HG02571 (cell line): Measurements from ENCODE around the gene AK2.
"Not testable (repeated sequence)": the region's sequence is repeated elsewhere in the genome, so short reads cannot be mapped to it uniquely, and the experiment has no call there.

Experiments
- ATAC-seq: cut with Tn5 transposase; IDR thresholded peaks from one replicate; pipeline ENCODE4 v1.9.1; 2021; ENCODE audit warnings: mild to moderate bottlenecking, moderate library complexity; ENCODE audit not compliant: unreplicated experiment

Gene AK2

DNA sequence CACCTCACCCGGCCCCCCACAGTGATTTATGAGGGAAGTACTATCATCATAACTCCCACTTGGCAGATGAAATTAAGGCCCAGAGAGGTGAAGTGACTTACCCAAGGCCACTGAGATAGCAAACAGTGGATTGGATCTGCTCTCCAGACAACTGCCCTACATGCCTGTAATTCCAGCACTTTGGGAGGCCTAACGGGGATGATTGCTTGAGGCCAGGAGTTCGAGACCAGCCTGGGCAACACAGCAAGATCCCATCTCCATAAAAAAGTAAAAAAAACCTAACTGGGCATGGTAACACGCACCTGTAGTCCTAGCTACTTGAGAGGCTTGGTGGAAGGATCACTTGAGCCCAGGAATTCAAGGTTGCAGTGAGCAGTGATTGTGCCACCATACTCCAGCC is 57.8 kb downstream of the AK2 start:
- ATAC-seq, result no peak

GRCh38 chr1:32977546-32978087 is 59.1 kb downstream of the AK2 start:
- ATAC-seq, result no peak

DNA sequence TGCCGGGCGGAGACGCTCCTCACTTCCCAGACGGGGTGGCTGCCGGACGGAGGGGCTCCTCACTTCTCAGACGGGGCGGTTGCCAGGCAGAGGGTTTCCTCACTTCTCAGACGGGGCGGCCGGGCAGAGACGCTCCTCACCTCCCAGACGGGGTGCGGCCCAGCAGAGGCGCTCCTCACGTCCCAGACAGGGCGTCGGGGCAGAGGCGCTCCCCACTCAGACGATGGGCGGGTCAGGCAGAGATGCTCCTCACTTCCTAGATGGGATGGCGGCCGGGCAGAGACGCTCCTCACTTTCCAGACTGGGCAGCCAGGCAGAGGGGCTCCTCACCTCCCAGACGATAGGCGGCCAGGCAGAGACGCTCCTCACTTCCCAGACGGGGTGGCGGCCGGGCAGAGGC is 61.6 kb downstream of the AK2 start:
- not testable (repeated sequence) for ATAC-seq

DNA sequence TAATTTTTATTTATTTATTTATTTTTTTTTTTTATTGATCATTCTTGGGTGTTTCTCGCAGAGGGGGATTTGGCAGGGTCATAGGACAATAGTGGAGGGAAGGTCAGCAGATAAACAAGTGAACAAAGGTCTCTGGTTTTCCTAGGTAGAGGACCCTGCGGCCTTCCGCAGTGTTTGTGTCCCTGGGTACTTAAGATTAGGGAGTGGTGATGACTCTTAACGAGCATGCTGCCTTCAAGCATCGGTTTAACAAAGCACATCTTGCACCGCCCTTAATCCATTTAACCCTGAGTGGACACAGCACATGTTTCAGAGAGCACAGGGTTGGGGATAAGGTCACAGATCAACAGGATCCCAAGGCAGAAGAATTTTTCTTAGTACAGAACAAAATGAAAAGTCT is 63.2 kb downstream of the AK2 start:
- not testable (repeated sequence) for ATAC-seq

- no peak for ATAC-seq
These were observed 63.8 kb downstream of the AK2 start for GRCh38 chr1:32972814-32973428.

DNA sequence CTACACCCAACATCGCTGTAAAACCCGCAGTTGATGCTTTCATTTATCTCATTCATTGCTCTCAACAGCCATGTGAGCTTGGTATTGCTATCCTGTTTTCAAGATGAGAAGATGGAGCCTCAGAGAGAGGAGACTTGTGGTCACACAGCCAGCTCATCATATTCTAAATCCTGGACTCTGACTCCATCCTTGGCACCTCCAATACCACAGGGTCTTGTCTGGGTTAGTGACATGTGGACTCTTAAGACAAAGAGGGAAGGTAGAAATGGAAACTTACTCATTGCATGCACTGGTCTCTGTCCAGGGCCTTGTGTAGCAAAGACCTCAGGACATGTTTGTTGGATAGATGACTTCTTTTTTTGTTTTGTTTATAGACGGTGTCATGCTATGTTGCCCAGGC is 65.1 kb downstream of the AK2 start:
- ATAC-seq, result no peak

DNA sequence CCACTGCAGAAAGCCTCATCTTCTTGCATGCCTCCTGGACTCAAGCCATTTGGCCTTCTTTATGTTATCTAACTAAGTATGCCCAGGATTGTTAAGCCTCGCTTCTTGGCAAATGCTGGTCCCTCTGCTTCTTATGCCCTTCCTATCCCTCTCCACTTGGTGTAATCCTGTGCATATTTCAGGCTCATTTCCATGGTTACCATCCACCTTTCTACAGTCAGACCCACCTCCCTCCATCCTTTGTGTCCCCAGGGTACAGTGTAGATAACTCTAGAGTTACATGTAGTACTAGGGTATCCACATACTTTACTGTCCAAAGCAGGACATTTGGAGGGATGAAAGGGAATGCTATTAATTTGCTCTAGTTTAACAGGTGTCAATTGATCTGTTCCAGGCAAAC is 65.5 kb downstream of the AK2 start:
- ATAC-seq, result no peak

GRCh38 chr1:32969566-32969965 is 67.1 kb downstream of the AK2 start:
- no peak for ATAC-seq

GRCh38 chr1:32967888-32968568 is 68.7 kb downstream of the AK2 start:
- no peak for ATAC-seq

GRCh38 chr1:32966900-32967299 is 69.8 kb downstream of the AK2 start:
- no peak for ATAC-seq

DNA sequence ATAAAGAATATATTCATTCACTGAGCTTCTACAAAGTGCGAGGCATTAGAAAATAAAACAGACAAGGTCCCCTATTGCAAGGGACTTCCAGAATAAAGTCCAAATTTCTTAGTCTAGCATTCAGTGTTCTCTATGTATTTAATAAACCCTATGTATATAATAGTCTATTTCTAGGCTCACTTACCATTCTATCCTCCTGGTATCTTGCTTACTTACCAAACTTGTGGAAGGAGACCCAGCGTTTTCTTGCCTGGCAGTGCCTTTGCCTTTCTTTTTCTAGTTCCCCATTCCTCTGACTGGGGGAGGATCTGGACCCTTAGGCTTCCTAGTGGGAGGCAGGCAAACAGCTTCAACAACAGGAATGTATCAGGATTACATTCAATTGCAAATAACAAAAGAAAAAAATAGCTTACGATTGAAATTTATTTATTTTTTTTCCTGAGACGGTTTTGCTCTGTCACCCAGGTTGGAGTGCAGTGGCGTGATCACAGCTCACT is 71.4 kb downstream of the AK2 start:
- no peak for ATAC-seq

GRCh38 chr1:32964461-32965250 is 72.0 kb downstream of the AK2 start, which contains the start of gene RNF19B:
Gene RNF19B, minus strand, starts transcription at chr1:32964809. Its CDS starts 124 bp downstream, at chr1:32964685.
- peak; percentile 78 for ATAC-seq

DNA sequence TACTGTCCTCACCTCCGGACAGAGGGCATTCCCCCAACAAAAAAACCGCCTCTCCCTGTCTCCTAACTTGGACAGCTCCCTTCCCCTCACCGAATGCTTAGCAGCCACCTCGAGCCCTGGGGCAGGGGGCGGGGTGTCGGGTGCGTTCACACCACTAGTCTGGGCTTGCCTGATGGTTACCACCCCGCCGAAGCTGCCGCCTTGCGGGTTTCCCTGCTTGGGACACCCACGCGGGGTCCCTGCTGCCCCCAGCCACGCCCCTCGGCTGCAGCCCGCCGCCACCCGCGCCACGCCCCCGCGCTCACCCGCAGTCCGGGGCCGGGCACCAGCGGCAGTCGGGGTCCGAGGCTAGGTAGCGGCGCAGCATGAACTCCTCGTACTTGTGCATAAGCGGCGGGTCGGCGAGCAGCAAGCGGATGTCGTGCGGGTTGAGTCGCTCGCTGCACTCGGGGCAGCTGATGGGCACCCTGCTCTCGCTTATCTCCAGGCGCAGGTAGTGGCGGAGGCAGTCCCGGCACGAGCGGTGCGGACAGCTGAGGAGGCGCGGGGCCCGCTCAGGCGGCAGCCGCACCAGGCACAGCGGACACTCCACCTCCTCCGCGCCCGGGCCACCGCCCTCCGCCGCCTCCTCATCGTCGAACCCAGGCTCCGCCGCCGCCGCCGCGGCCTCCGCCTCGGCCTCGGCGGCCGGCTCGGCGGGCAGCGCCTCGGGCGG is 72.8 kb downstream of the AK2 start:
- peak; percentile 34 for ATAC-seq

- ATAC-seq, result no peak
These were observed 74.3 kb downstream of the AK2 start for GRCh38 chr1:32962248-32962896.

DNA sequence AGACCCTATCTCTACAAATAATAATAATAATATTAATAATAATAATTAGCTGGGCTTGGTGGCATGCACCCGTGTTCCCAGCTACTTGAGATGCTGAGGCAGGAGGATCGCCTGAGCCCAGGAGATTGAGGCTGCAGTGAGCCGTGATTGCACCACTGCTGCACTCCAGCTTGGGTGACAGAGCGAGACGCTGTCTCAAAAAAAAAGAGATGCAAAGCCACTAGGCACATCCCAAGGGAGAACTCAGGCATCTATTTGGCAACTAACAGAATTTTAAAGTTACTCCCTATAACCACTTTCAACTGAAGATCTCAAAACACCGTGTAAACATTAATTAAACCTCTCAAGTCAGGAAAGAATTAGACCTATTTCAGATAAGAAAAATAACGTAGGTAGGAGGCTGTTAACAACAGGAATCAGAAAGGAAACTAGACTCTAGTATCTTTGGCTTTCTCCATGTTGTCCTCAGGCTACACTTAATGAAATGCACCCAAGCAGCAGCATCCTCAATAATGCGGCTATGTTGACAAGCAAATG is 75.8 kb downstream of the AK2 start:
- ATAC-seq, result no peak

GRCh38 chr1:32960342-32960741 is 76.3 kb downstream of the AK2 start:
- no peak for ATAC-seq

DNA sequence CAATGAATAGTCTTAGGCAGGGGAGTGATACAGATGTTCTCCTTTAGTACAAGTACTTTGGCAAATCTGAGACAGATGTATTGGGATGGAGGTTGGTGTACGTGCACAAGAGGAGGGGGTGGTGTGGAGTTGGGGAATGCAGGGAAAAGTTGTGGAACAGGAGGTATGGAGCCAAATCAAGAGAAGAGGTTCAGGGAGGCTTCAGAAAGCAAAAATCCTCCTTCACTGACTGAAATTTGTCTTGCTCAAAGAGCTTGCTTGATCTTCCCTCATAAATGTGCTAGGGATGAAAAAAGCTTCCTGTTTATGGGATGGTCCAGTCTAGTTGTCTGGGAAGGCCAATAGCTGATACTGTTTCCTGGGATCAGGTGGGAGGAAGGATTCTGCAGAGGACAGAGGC is 77.9 kb downstream of the AK2 start:
- ATAC-seq, result no peak
